NCI-H1694 treated with DMSO at 0.1 percent for 48 hours (cell line): ENCODE measurements around the gene CLDN8.
A peak's percentile ranks its signal among the peaks of the same experiment; 100 is the strongest.

ENCODE experiments used
- DNase-seq: peaks from one replicate; lab custom pipeline; 2025; lab: John Stamatoyannopoulos, UW

The CLDN8 gene

DNA sequence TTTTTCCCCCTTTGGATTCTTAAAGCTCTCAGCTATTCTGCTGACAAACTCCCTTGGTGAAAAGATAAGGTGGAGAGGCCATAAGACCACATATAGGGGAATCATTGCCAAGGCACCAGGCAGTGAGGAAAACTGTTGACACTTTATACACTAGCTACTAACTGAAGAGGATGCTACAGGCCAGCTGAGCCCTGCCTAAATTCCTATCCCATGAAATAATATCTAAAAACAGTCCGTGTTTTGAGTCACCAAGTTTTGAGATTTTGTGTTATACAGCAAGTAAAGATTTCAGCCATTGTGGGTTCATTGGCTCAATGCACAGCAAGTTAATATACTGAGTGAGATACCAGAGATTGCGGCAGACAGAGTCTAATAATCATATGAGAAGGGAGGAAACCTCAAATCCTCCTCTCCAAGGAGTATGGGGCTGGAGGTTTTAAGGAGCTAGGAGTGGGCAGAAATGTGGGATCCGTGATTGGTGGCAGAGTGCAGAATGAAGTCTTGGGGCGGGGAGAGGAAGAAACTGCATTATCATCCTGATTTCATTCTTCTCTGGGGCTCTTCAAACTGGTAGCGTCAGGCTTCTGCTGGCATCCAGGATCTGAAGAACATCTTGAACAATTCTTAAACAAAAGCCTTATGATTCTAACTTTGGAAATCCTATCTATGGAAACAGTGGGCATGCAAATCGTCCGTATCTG is 9.2 kb downstream of the CLDN8 start:
- DNase-seq, result no peak

GRCh38 chr21:30200000-30200399 is 15.9 kb downstream of the CLDN8 start:
- no peak for DNase-seq

DNA sequence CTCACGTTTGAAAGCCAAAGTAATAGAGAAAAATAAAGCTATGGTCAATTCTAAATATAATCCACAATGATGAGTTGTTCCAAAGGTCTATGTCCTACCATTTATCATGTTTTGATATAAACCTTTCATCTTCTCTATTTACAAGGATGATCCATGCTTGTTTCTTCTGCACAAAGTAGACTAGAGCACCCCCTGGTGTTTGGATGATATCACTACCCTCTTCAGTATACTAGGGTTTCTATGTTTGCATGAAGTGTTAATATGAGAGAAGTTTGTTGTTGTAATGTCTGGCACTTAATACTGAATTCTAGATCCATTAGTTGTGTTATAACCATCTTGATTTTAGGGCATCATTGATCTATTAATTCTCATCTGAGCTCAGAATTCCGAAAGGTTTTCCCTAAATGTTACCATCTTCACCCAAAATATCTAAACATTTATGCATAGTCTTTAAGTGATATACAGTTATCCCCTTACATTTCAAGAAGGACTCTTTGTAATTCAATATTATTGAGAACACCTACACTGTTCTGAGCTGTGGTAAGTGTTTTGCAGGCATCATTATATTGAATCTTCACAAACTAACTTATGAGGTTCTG is 21.1 kb downstream of the CLDN8 start:
- peak; percentile 60 for DNase-seq

GRCh38 chr21:30193201-30193600 is 22.7 kb downstream of the CLDN8 start:
- DNase-seq, result no peak

GRCh38 chr21:30190554-30190953 is 25.3 kb downstream of the CLDN8 start:
- no peak for DNase-seq

DNA sequence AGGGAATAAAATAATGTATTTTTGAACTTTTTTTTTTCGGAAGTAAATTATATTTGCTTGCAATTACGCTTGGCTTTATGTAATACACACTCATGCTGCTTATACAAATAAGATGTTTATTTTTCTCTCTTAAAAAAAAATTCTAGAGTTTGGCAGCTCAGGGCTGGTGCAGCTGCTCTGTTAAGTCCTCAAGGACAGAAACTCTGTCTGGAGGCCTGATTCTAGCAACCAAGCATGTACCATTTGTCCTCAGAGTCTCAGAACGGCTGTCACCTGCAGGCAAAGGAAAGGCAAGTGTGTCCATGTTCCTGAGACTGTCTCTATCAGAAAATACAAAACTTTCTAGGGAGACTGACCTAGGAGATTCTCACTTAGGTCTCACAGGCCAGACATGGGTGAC is 26.1 kb downstream of the CLDN8 start:
- DNase-seq, result no peak

- no peak for DNase-seq
Observed at GRCh38 chr21:30186242-30186641, 29.7 kb downstream of the CLDN8 start.

GRCh38 chr21:30168086-30168485 is 47.8 kb downstream of the CLDN8 start:
- no peak for DNase-seq

DNA sequence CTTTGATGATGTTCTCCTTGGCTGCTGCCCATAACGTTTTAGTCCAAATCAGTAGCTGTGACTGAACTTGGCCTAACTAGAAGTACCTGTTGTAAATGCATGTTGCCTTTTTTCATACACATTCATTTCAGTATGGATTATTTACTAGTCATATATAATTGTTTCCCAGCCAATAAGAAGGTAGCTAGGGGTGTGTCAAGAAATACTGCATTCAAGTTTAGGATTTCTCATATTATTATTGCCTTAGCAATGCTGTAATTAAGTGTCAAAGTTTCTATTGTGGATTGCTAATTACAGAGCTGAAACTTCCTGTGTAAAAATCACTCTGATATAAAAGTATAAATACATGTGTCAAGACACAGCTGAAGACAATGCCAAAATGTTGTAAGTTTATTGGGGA is 49.2 kb downstream of the CLDN8 start, which contains the start of gene CLDN17:
Gene CLDN17, minus strand, starts transcription at position 101 of the 400 bp plus-strand sequence. CDS start 188 bp downstream, outside the sequence.
- DNase-seq, result no peak

GRCh38 chr21:30166171-30166570 is 49.7 kb downstream of the CLDN8 start:
- no peak for DNase-seq

- no peak for DNase-seq
Observed at GRCh38 chr21:30164796-30165195, 51.1 kb downstream of the CLDN8 start.
